ENCODE measurements around the gene KIRREL3.

- TF ChIP-seq GATA2 (IDR thresholded peaks at IDR 0.05; ENCODE audit: low read depth, low read length), result no peak
- no peak for TF ChIP-seq GATA3 (IDR thresholded peaks at IDR 0.05; ENCODE audit: low read depth, low read length)
Measured at GRCh38 chr11:126718276-126718675, 282.3 kb downstream of the KIRREL3 start.
